COLO829 (cell line): Measurements from ENCODE around the gene KIZ.
"Not testable (repeated sequence)": the region's sequence is repeated elsewhere in the genome, so short reads cannot be mapped to it uniquely, and the experiment has no call there.

Experiments
- DNase-seq: peaks from one replicate; pipeline ENCODE4 v3.0.0; 2012; ENCODE audit warnings: low spot score

Gene KIZ

GRCh38 chr20:21137078-21137477 lies 11.2 kb downstream of the KIZ start:
- DNase-seq = no peak

- no peak for DNase-seq
These were observed 14.1 kb downstream of the KIZ start for GRCh38 chr20:21139881-21140566.

- no peak for DNase-seq
These were observed 15.9 kb downstream of the KIZ start for GRCh38 chr20:21141825-21142224.

GRCh38 chr20:21143194-21143890 lies 17.5 kb downstream of the KIZ start:
- DNase-seq = no peak

- DNase-seq = no peak
These were observed 19.5 kb downstream of the KIZ start for GRCh38 chr20:21145424-21145823.

GRCh38 chr20:21146215-21146614 lies 20.3 kb downstream of the KIZ start:
- DNase-seq = no peak

- no peak for DNase-seq
These were observed 21.7 kb downstream of the KIZ start for GRCh38 chr20:21147593-21147992.

GRCh38 chr20:21149344-21149743 lies 23.5 kb downstream of the KIZ start:
- DNase-seq = no peak

- no peak for DNase-seq
These were observed 25.9 kb downstream of the KIZ start for GRCh38 chr20:21151791-21152190.

GRCh38 chr20:21154692-21155091 lies 28.8 kb downstream of the KIZ start:
- no peak for DNase-seq

GRCh38 chr20:21155268-21155667 lies 29.4 kb downstream of the KIZ start:
- DNase-seq = no peak

- DNase-seq = no peak
These were observed 30.4 kb downstream of the KIZ start for GRCh38 chr20:21156266-21156665.

- DNase-seq = no peak
These were observed 31.1 kb downstream of the KIZ start for GRCh38 chr20:21157006-21157405.

- no peak for DNase-seq
These were observed 33.9 kb downstream of the KIZ start for GRCh38 chr20:21159658-21160380.

- no peak for DNase-seq
These were observed 36.0 kb downstream of the KIZ start for GRCh38 chr20:21161926-21162325.

GRCh38 chr20:21162631-21163030 lies 36.7 kb downstream of the KIZ start:
- no peak for DNase-seq

- DNase-seq = no peak
These were observed 40.9 kb downstream of the KIZ start for GRCh38 chr20:21166801-21167200.

GRCh38 chr20:21167261-21167660 lies 41.4 kb downstream of the KIZ start:
- no peak for DNase-seq

- not testable (repeated sequence) for DNase-seq
These were observed 42.2 kb downstream of the KIZ start for GRCh38 chr20:21168061-21168460.

GRCh38 chr20:21172626-21173025 lies 46.7 kb downstream of the KIZ start:
- DNase-seq = no peak

GRCh38 chr20:21173485-21173884 lies 47.6 kb downstream of the KIZ start:
- no peak for DNase-seq

GRCh38 chr20:21174516-21175239 lies 48.8 kb downstream of the KIZ start:
- DNase-seq = no peak

GRCh38 chr20:21175433-21175832 lies 49.6 kb downstream of the KIZ start:
- DNase-seq = no peak
